Prostate gland (tissue), 2 donors: Measurements from ENCODE around the gene IRAK3.

Experiments
- POLR2AphosphoS5 ChIP-seq: sonication (generic); formaldehyde crosslinking; IDR thresholded peaks from one replicate; pipeline ENCODE4 v1.6.1; 2017; ENCODE audit warnings: antibody characterized with exemption
- TF ChIP-seq, protein P1 (sequence below), 4 experiments: fragments of 200-600 bp in 2 of 4; fragments of 450-650 bp in 2 of 4; sonication (generic) in 2 of 4; IDR thresholded peaks; 1 replicate in 3 of 4; 2 replicates in 1 of 4; pipeline ENCODE4 v1.5.1; 2016 to 2019; ENCODE audit warnings: antibody characterized with exemption in 4 of 4, mild to moderate bottlenecking in 2 of 4, moderate library complexity in 2 of 4

DNA sequence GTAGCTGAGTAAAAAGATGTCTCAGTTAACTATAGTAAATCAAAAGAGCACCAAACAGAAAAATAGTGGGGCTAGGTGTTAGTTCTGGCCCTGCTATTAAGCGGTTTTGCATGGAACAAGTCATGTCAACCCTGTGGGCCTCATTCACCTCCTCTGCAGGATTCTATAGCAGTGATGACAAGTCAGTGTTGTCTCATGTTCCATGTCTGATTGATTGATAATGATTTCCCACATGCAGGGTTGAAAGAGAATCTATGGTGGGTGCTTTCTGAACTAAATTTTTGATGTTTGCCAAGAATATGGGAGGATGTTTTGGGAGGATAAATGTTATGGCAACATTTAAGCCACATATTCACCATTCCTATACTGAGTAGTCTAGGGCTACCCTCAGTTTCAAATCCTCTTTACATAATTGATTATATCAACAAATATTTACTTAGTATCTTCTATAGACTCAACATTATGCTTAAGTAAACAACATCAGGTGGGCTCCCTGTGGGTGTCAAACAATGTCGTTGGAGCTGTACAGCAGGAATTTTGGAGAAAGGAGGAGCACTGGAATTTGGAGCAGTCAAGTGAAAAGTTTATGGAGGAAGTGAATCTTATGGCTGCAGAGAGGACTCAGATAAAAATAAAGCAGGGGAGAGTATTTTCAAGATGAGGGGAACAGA lies 48.6 kb downstream of the IRAK3 start:
- TF ChIP-seq, protein P1, sequence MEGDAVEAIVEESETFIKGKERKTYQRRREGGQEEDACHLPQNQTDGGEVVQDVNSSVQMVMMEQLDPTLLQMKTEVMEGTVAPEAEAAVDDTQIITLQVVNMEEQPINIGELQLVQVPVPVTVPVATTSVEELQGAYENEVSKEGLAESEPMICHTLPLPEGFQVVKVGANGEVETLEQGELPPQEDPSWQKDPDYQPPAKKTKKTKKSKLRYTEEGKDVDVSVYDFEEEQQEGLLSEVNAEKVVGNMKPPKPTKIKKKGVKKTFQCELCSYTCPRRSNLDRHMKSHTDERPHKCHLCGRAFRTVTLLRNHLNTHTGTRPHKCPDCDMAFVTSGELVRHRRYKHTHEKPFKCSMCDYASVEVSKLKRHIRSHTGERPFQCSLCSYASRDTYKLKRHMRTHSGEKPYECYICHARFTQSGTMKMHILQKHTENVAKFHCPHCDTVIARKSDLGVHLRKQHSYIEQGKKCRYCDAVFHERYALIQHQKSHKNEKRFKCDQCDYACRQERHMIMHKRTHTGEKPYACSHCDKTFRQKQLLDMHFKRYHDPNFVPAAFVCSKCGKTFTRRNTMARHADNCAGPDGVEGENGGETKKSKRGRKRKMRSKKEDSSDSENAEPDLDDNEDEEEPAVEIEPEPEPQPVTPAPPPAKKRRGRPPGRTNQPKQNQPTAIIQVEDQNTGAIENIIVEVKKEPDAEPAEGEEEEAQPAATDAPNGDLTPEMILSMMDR (IDR thresholded peaks at IDR 0.05) = no peak
- no peak for TF ChIP-seq POLR2AphosphoS5
